Activated CD4-positive, alpha-beta T cell treated with anti-CD3 and anti-CD28 coated beads for 24 hours (primary cell): Measurements from ENCODE around the gene NCF2.

Experiments
- DNase-seq, 2 donors: peaks; one replicate each; pipeline ENCODE4 v3.0.0-alpha.2; 2020; ENCODE audit warnings: low read depth in 2 of 2

NCF2 gene

GRCh38 chr1:183612407-183612806, 22.1 kb upstream of the NCF2 start:
- DNase-seq: no peak

- DNase-seq: no peak
Measured at GRCh38 chr1:183611021-183611420, 20.8 kb upstream of the NCF2 start.

- no peak for DNase-seq
Measured at GRCh38 chr1:183609759-183610452, 19.6 kb upstream of the NCF2 start.

- DNase-seq: no peak
Measured at GRCh38 chr1:183609313-183609712, 19.1 kb upstream of the NCF2 start.

GRCh38 chr1:183607322-183607980, 17.2 kb upstream of the NCF2 start:
- DNase-seq: no peak

- no peak for DNase-seq
Measured at GRCh38 chr1:183605904-183606303, 15.6 kb upstream of the NCF2 start.

DNA sequence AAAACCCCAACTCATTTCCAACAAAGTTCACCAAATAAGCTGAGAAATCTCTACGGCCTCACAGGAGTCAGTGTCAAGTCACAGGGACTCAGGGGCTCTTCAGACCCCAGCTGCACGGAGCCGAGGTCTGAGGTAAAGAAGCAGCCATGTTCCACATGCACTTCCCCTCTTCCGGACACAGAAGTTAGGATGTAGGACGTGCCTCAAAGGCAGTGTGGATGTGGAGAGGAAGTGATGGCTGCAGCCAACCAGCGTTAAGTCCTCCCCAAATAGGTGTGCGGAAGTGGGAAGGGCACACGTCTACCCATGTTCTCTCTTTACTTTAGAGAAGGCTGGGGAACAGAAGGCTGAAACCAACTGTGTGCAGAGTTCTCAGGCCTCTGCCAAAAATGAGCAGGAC, 14.6 kb upstream of the NCF2 start:
- DNase-seq: no peak

DNA sequence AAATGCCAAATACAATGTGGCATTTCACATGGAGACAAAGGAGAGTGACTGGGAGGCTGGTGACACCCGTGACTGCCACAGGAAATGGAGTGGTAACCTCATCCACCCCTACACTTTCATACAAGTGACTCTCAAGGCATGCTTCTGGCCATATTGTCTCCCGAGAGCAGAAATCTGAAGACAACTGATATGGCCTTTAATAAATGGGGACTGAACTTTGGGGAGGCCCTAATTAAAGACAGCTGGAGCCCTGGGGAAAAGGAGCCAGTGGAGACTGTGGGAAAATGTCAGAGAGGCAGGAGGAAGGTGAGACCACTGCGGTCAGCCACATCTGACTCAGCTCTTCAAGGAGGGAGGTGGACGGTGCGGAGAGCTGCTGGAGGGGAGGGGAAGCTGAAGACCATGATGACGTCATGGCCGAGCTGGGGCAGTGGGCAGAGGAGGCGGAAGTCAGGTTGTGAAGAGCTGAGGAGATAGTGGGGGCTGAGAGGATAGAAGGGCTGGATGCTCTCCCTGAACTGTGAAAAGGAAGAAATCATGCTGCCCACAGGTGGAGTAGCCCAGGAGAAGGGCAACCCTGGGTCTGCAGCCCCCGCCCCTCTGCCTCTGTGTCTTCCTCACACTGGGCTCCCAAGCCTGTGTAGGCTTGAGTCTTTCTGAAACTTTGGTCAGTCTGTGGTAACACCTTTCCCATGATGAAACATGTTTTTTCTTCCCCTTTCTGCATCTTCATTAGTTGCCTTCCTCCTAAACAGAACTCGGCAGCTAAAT, 14.0 kb upstream of the NCF2 start:
- no peak for DNase-seq

DNA sequence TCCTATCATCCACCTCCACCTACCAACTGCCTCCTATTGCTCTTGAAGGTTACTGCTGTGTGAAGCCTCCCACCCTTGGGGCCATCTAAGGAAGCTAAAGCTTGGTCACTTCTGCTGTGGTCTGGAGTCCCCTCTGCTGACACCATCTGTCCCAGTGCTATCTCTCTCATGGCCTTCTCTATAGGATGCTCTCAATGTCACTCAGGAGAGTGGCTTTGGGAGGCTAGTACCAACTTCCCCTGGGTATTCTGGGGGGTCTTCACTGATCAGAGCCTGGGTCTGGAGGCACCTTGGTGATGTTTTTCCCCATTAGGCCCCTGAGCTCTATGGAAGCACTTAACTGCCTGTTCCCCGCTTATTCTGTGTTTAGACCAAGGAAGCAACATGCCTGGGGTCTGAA, 12.3 kb upstream of the NCF2 start:
- DNase-seq: no peak

DNA sequence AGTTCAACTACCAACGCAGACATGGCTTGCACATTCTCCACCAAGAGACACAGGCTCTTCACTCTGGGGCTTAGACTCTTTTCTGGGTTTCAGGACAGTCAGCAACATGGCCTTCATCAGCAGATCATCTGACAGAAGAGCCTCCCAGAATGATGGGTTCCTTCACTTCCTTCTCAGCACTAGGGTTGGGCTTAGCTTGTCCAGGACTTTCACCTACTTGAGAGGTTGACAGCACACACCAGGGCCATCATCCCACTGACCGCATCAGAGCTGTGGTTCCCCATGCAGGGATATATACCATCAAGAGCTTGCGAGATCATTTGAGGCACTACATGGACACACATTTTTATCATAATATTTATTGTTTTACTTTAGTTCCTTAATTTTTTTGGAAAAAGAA, 10.4 kb upstream of the NCF2 start:
- no peak for DNase-seq

DNA sequence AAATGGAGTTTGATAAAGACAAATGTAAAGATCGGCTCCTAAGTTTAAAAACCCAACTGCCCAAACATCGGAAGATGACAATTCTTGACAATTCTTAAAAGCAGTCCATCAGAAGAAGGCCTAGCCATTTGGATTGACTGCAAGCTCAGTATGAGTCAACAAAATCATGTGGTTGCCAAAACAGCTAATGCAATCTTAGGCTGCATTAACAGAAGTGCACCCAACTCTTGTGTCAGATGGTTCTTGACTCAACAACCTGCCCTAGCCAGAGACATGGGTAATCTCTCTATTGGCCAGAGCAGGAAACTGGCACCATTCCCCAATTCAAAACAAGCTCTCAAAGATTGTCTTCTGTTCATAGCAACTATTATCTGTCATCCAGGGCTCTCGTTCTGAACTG, 9.9 kb upstream of the NCF2 start:
- no peak for DNase-seq

DNA sequence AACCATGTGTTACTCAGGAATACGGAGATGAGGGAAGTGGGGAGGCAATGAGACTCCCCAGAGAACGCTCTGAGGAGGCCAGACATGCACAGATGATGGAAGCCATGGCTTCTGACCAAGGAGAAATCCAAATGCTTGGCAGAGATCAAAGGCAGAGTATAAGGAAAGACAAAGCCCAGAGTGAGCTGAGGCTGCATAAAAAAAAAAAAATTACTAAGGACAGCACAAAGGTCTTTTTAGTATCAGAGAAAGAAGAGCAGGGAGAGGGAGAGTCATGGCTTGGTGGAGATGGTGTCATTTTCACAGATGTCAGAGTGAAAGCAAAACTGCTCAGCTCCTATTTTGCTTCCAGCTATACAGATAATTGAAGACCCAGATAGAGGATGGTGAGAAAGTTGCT, 8.1 kb upstream of the NCF2 start:
- DNase-seq: no peak

- no peak for DNase-seq
Measured at GRCh38 chr1:183597656-183598347, 7.5 kb upstream of the NCF2 start.

DNA sequence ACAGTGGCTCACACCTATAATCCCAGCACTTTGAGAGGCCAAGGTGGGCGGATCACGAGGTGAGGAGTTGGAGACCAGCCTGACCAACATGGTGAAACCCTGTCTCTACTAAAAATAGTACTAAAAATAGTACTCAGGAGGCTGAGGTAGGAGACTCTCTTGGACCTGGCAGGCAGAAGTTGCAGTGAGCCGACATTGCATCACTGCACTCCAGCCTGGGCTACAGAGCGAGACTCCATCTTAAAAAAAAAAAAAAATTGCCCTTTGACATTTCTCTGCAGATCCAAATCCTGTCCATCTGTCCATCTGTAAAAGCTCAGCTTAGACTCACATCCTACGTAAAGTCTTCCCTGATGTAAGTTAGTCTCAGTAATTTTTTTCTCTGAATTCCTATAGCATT, 6.2 kb upstream of the NCF2 start:
- DNase-seq: no peak

DNA sequence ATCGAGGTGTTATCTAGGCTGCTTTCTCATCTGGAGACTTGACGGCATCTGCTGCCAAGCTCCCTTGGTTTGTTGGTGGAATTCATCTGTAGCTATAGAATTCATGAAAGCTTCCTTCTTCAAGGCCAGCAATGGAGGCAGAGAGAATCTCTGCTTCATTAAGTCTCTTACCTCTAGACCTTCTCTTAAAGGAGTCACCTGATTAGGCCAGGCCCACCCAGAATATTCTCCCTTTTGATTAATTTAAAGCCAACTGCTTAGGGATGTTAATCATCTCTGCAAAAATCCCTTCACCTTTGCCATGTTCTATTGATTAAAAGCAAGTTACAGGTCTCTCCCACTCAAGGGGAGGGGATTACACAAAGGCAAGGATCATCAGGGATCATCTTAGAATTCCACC, 5.3 kb upstream of the NCF2 start:
- DNase-seq: no peak

GRCh38 chr1:183593356-183593755, 3.1 kb upstream of the NCF2 start:
- DNase-seq: no peak

GRCh38 chr1:183592733-183593132, 2.5 kb upstream of the NCF2 start:
- DNase-seq: no peak

DNA sequence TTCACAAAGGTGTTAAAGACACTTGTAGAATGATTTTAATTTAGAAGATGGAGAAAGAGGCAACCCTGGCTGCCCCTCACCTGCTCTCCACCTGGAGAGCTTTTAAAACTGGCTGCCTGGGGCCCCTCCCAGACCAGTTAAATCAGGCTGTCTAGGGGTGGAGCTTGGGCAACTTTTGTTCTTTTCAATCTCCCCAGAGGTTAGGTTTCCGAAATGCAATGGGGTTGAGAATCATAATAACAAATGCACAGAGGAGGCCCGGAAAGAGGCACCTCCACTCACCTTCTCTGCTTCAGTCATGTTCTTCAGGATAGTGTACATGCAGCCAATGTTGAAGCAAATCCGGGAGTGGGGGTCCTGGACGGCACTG, 400 bp downstream of the NCF2 start:
- no peak for DNase-seq

- DNase-seq: no peak
Measured at GRCh38 chr1:183589384-183589783, 875 bp downstream of the NCF2 start.

GRCh38 chr1:183588827-183589226, 1.4 kb downstream of the NCF2 start:
- DNase-seq: no peak

DNA sequence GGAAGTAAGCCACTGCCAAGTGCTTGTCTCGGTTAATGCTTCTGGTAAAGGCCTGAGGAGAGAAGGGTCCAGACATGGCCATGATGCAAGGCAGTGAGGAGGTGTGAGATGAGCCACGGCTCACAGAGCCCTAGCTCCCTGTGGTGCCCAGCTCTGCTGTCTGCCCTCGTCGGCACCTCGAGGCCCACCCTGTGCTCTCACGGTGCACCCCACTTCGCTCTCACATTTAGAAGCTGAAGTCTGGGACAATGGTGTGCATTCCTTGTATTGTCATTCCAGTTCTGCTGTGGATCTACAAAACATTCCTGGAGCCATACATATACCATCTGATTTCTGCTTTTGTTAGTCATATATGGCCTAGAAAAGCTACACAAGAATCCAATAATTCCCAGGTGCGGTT, 3.3 kb downstream of the NCF2 start:
- no peak for DNase-seq

DNA sequence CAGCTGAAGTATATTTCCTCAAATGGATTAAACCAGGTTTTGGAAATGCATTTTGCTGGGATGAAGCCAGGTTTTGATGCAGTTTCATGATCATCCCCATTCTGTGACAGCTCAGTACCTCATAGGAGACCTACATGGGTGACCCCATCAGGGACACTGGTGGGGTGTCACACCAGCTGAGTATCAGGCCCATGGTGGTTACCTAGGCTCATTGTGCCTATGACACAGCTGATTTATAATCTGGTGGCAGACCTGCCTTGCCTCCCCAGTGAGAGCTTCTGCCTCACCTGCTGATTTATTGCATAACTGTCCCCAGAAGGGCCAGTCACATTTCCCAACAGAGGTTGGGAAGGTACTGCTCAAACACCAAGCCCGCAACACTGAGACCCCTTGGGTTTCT, 3.8 kb downstream of the NCF2 start:
- DNase-seq: no peak

DNA sequence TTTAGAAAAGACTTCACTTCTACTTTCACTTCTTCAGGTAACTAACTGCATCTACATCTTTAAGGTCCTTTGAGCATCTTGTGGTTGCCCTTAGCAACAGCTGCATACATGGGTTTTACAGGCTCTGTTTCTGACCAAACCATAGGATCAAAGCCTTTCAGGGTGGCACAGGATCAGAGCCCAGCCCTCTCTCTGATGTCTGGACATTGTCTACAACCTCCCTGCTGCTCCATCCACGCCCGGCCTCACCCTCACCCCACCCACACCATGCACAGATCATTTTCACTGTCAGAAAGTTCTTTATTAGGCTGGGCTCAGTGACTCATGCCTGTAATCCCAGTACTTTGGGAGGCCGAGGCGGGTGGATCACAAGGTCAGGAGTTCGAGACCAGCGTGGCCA, 5.2 kb downstream of the NCF2 start:
- DNase-seq: no peak
